HepG2 (cell line): Measurements from ENCODE around the gene HOXA1. TPM values are rescaled to one million over a fixed set of nuclear protein-coding genes. Genes with fewer than 3 reads are reported as not detected.
A peak's percentile ranks its signal among the peaks of the same experiment; 100 is the strongest.

ENCODE experiments used
- CAMTA2 ChIP-seq: sonication (generic); formaldehyde crosslinking; IDR thresholded peaks from 2 replicates; pipeline ENCODE4 v1.4.0; 2020; ENCODE audit warnings: mild to moderate bottlenecking, missing genetic modification reagents, borderline replicate concordance
- MBD4 ChIP-seq: IDR thresholded peaks from 2 replicates; pipeline ENCODE4 v1.6.1; 2012; ENCODE audit warnings: low read length, inconsistent platforms, borderline replicate concordance
- PAF1 ChIP-seq: IDR thresholded peaks from 2 replicates; pipeline ENCODE4 v1.6.1; 2016; ENCODE audit warnings: missing genetic modification reagents, missing compliant biosample characterization
- PHF20 ChIP-seq: sonication (generic); formaldehyde crosslinking; IDR thresholded peaks from 2 replicates; pipeline ENCODE4 v1.5.0; 2020; ENCODE audit warnings: mild to moderate bottlenecking, missing genetic modification reagents
- POLR2AphosphoS2 ChIP-seq: IDR thresholded peaks from 2 replicates; pipeline ENCODE4 v1.6.1; 2011; ENCODE audit warnings: low read depth, low read length, improper control_type of control experiment
- REL ChIP-seq: sonication (generic); formaldehyde crosslinking; conservative IDR thresholded peaks from 2 replicates; pipeline ENCODE4 v1.8.0; 2022; ENCODE audit warnings: mild to moderate bottlenecking, missing genetic modification reagents, moderate library complexity
- SMARCE1 ChIP-seq: fragments of 450-650 bp; IDR thresholded peaks from 2 replicates; pipeline ENCODE4 v1.6.1; 2017; ENCODE audit warnings: borderline replicate concordance
- ZBED4 ChIP-seq: sonication (generic); formaldehyde crosslinking; IDR thresholded peaks from 2 replicates; pipeline ENCODE4 v1.4.0; 2020; ENCODE audit warnings: missing genetic modification reagents, borderline replicate concordance
- ZBTB4 ChIP-seq: sonication (generic); formaldehyde crosslinking; IDR thresholded peaks from 2 replicates; pipeline ENCODE4 v1.4.0; 2020; ENCODE audit warnings: missing genetic modification reagents, mild to moderate bottlenecking, borderline replicate concordance
- ZMYM3 ChIP-seq: sonication (generic); formaldehyde crosslinking; IDR thresholded peaks from 2 replicates; pipeline ENCODE4 v1.5.1; 2020; ENCODE audit warnings: mild to moderate bottlenecking, missing genetic modification reagents
- ZNF121 ChIP-seq: sonication (generic); formaldehyde crosslinking; IDR thresholded peaks from 2 replicates; pipeline ENCODE4 v1.5.0; 2020; ENCODE audit warnings: mild to moderate bottlenecking, missing genetic modification reagents
- ZNF136 ChIP-seq: sonication (generic); formaldehyde crosslinking; IDR thresholded peaks from 2 replicates; pipeline ENCODE4 v1.8.1; 2022; ENCODE audit warnings: low read depth, mild to moderate bottlenecking, moderate library complexity, missing genetic modification reagents
- ZNF326 ChIP-seq: sonication (generic); formaldehyde crosslinking; IDR thresholded peaks from 2 replicates; pipeline ENCODE4 v1.4.0; 2020; ENCODE audit warnings: missing genetic modification reagents, borderline replicate concordance
- ZNF343 ChIP-seq: sonication (generic); formaldehyde crosslinking; IDR thresholded peaks from 2 replicates; pipeline ENCODE4 v1.4.0; 2020; ENCODE audit warnings: mild to moderate bottlenecking, missing genetic modification reagents
- ZNF646 ChIP-seq: sonication (generic); formaldehyde crosslinking; IDR thresholded peaks from 2 replicates; pipeline ENCODE4 v1.9.0; 2021; ENCODE audit warnings: mild to moderate bottlenecking, missing genetic modification reagents
- polyA plus RNA-seq, 8 experiments: library from polyadenylated mRNA; depleted of rRNA in 3 of 8; stranded (reverse) in 7 of 8; unstranded in 1 of 8; fragments of >200 nt; fragmentation: Illumina TruSeq in 4 of 8; extraction: Trizol in 4 of 8; gene quantifications; 2 replicates each; pipeline versions ENCODE4 v1.2.1 to v1.2.3, GENCODE V29; 2011 to 2016; ENCODE audit warnings: low read depth in 4 of 8, missing spikeins in 1 of 8, mixed read lengths in 1 of 8; ENCODE audit not compliant: insufficient read depth in 1 of 8
- total RNA-seq, 5 experiments: library from RNA; depleted of rRNA; stranded (reverse); fragments of >200 nt; fragmentation: Illumina TruSeq; extraction: Trizol; gene quantifications; 2 replicates each; pipeline ENCODE4 v1.2.3, GENCODE V29; 2016; ENCODE audit warnings: low read depth in 1 of 5

The HOXA1 gene
- total and polyA plus RNA-seq, 2 of the 13 experiments (the other 11 are each of a cell fraction or from before 2014, with no cell fraction given): 0.18 to 0.20 TPM

GRCh38 chr7:27130540-27131389 lies 35.0 kb upstream of the HOXA1 start, which contains the start of gene HOXA4 (continued):
- TF ChIP-seq ZNF646 (no peak), MBD4 (no peak), PHF20 (peak; percentile 83), ZMYM3 (no peak), ZNF121 (CRISPR knock-in tag) (no peak), ZBTB4 (CRISPR knock-in tag) (peak; percentile 75; the same call in 1 of the 2 replicates), ZNF326 (CRISPR knock-in tag) (no peak), ZNF136 (CRISPR knock-in tag) (no peak), ZBED4 (CRISPR knock-in tag) (no peak), CAMTA2 (CRISPR knock-in tag) (no peak), REL (CRISPR knock-in tag) (no peak), PAF1 (CRISPR knock-in tag) (no peak), ZNF343 (CRISPR knock-in tag) (no peak), SMARCE1 (no peak), POLR2AphosphoS2 (no peak)
